ENCODE results near the gene BTBD18.
A peak's percentile ranks its signal among the peaks of the same experiment; 100 is the strongest.

Gene BTBD18

GRCh38 chr11:57775491-57775890, 23.9 kb upstream of the BTBD18 start:
- no peak for DNase-seq

- DNase-seq, result no peak
Observed at GRCh38 chr11:57773026-57773598, 21.5 kb upstream of the BTBD18 start.

GRCh38 chr11:57772562-57772961, 20.9 kb upstream of the BTBD18 start:
- DNase-seq, result no peak

GRCh38 chr11:57771365-57771764, 19.7 kb upstream of the BTBD18 start:
- DNase-seq, result no peak

GRCh38 chr11:57770793-57771192, 19.2 kb upstream of the BTBD18 start:
- DNase-seq, result no peak

GRCh38 chr11:57764972-57765371, 13.4 kb upstream of the BTBD18 start:
- no peak for DNase-seq

GRCh38 chr11:57764566-57764965, 12.9 kb upstream of the BTBD18 start:
- DNase-seq, result no peak

- DNase-seq, result no peak
Observed at GRCh38 chr11:57764021-57764420, 12.4 kb upstream of the BTBD18 start.

- DNase-seq, result no peak
Observed at GRCh38 chr11:57763568-57763967, 11.9 kb upstream of the BTBD18 start.

GRCh38 chr11:57762235-57762861, 10.7 kb upstream of the BTBD18 start:
- peak; percentile 27 for DNase-seq

- peak; percentile 95 for DNase-seq
Observed at GRCh38 chr11:57761301-57762234, 9.9 kb upstream of the BTBD18 start, which contains the start of gene CTNND1. Gene CTNND1, plus strand, starts transcription at chr11:57761802. Its CDS starts 29,677 bp downstream, at chr11:57791479.

- DNase-seq, result no peak
Observed at GRCh38 chr11:57758174-57758573, 6.6 kb upstream of the BTBD18 start.

- DNase-seq, result no peak
Observed at GRCh38 chr11:57752954-57753353, 1.3 kb upstream of the BTBD18 start.

- no peak for DNase-seq
Observed at GRCh38 chr11:57751176-57751575, 443 bp downstream of the BTBD18 start.

- no peak for DNase-seq
Observed at GRCh38 chr11:57746920-57747319, 4.7 kb downstream of the BTBD18 start.

- DNase-seq, result no peak
Observed at GRCh38 chr11:57745206-57745605, 6.4 kb downstream of the BTBD18 start.

GRCh38 chr11:57744357-57744756, 7.3 kb downstream of the BTBD18 start:
- no peak for DNase-seq

GRCh38 chr11:57742087-57742452, 9.5 kb downstream of the BTBD18 start:
- DNase-seq, result no peak

GRCh38 chr11:57741132-57742086, 10.2 kb downstream of the BTBD18 start, which contains the start of gene SELENOH:
Gene SELENOH, plus strand, starts transcription at chr11:57741491. Its CDS starts 105 bp downstream, at chr11:57741596.
- DNase-seq, result peak; percentile 97

- DNase-seq, result no peak
Observed at GRCh38 chr11:57735619-57736298, 15.9 kb downstream of the BTBD18 start.

GRCh38 chr11:57732661-57733060, 19.0 kb downstream of the BTBD18 start:
- no peak for DNase-seq

- no peak for DNase-seq
Observed at GRCh38 chr11:57729479-57729878, 22.1 kb downstream of the BTBD18 start.

Data from inflammatory macrophage treated with lipopolysaccharide for 4 hours (primary cell).